Measurements from ENCODE around the gene CCDC120.

The CCDC120 gene

GRCh38 chrX:49061916-49062315, 3.1 kb downstream of the CCDC120 start:
- DNase-seq: no peak

GRCh38 chrX:49063715-49064114, 4.9 kb downstream of the CCDC120 start:
- DNase-seq: no peak

GRCh38 chrX:49064303-49064702, 5.5 kb downstream of the CCDC120 start:
- no peak for DNase-seq

- no peak for DNase-seq
These were observed 5.9 kb downstream of the CCDC120 start for GRCh38 chrX:49064735-49065134.

GRCh38 chrX:49066278-49066677, 7.5 kb downstream of the CCDC120 start:
- no peak for DNase-seq

- no peak for DNase-seq
These were observed 7.9 kb downstream of the CCDC120 start for GRCh38 chrX:49066690-49067089.

- no peak for DNase-seq
These were observed 8.7 kb downstream of the CCDC120 start for GRCh38 chrX:49067285-49068120.

- DNase-seq: no peak
These were observed 10.2 kb downstream of the CCDC120 start for GRCh38 chrX:49069038-49069437.

GRCh38 chrX:49070988-49071387, 12.2 kb downstream of the CCDC120 start:
- no peak for DNase-seq

GRCh38 chrX:49071877-49072711, 13.3 kb downstream of the CCDC120 start:
- DNase-seq: no peak

GRCh38 chrX:49072712-49073095, 13.9 kb downstream of the CCDC120 start:
- no peak for DNase-seq

GRCh38 chrX:49073601-49074575, 15.1 kb downstream of the CCDC120 start, which contains the start of gene PRAF2:
TSS of gene PRAF2 (minus strand) at chrX:49074002. CDS start at chrX:49073987, 15 bp downstream.
- DNase-seq: peak; percentile 5

- no peak for DNase-seq
These were observed 16.5 kb downstream of the CCDC120 start for GRCh38 chrX:49075347-49075746.

GRCh38 chrX:49077941-49078340, 19.1 kb downstream of the CCDC120 start:
- no peak for DNase-seq

- DNase-seq: no peak
These were observed 21.0 kb downstream of the CCDC120 start, which contains the start of gene WDR45 for GRCh38 chrX:49079489-49080428. TSS of gene WDR45 (minus strand) at chrX:49079887. CDS start at chrX:49078095, 1,792 bp downstream.

GRCh38 chrX:49082271-49082871, 23.6 kb downstream of the CCDC120 start:
- no peak for DNase-seq

GRCh38 chrX:49089553-49089952, 30.8 kb downstream of the CCDC120 start:
- no peak for DNase-seq

GRCh38 chrX:49096419-49096818, 37.6 kb downstream of the CCDC120 start:
- no peak for DNase-seq

GRCh38 chrX:49100704-49101628, 42.2 kb downstream of the CCDC120 start:
- peak; percentile 50 for DNase-seq

GRCh38 chrX:49101629-49101984, 42.8 kb downstream of the CCDC120 start:
- no peak for DNase-seq

Measured in NCI-H187 treated with DMSO at 0.1 percent for 48 hours (cell line).